Measurements from ENCODE around the gene SMYD3. TPM values are rescaled to one million over a fixed set of nuclear protein-coding genes. Genes with fewer than 3 reads are reported as not detected.
A peak's percentile ranks its signal among the peaks of the same experiment; 100 is the strongest.
"Not testable (repeated sequence)": the region's sequence is repeated elsewhere in the genome, so short reads cannot be mapped to it uniquely, and the experiment has no call there.

SMYD3 gene
- total and polyA plus RNA-seq, 2 donors (not counting 1 experiment from before 2014, with no cell fraction given), result 69.4 to 83.1 TPM

- H3K9me3 ChIP-seq (ENCODE audit: control insufficient read depth, insufficient read depth, low read depth, low read length), result no peaks in the 10 kb centered on the region
- no peak overlapping the region for H2AFZ ChIP-seq (ENCODE audit: low read length)
- no peak overlapping the region for H3K27ac ChIP-seq (ENCODE audit: insufficient read depth, low read length)
- no peak overlapping the region for H3K4me3 ChIP-seq (replicated peaks in 1 of 4; ENCODE audit: control extremely low read depth in 1 of 4, insufficient read depth in 1 of 4, low read depth in 3 of 4, low read length in 4 of 4)
- no peaks in the 10 kb centered on the region for H3K79me2 ChIP-seq (ENCODE audit: control insufficient read depth, insufficient read depth, low read length)
- peak in 1 of 2 donors; percentile 11 for DNase-seq (ENCODE audit: low read depth in 2 of 2)
- no peak overlapping the region for H3K9ac ChIP-seq (ENCODE audit: insufficient read depth, low read length)
- no peaks in the 10 kb centered on the region for H3K27me3 ChIP-seq (ENCODE audit: control insufficient read depth, insufficient read depth, low read length)
- no peaks in the 10 kb centered on the region for H3K4me1 ChIP-seq (ENCODE audit: control insufficient read depth, extremely low read depth, insufficient read depth, low read length)
- H3K4me2 ChIP-seq (ENCODE audit: extremely low read depth, insufficient read depth, low read length), result no peak overlapping the region
- TF ChIP-seq CTCF (conservative IDR thresholded peaks at IDR 0.05 in 1 of 2, IDR thresholded peaks at IDR 0.05 in 1 of 2; ENCODE audit: low read depth in 1 of 2, low read length in 2 of 2) (no peak), EZH2 (IDR thresholded peaks at IDR 0.05; ENCODE audit: low read length, missing control alignments) (no peak)
- H4K20me1 ChIP-seq (ENCODE audit: control insufficient read depth, extremely low read depth, insufficient read depth, low read length), result no peaks in the 10 kb centered on the region
- H3K36me3 ChIP-seq (ENCODE audit: control insufficient read depth, insufficient read depth, low read length), result no peaks in the 10 kb centered on the region
These were observed 140.0 kb downstream of the SMYD3 start for GRCh38 chr1:246367041-246367440.

- H4K20me1 ChIP-seq (ENCODE audit: control insufficient read depth, extremely low read depth, insufficient read depth, low read length), result no peaks in the 10 kb centered on the region
- H3K4me2 ChIP-seq (ENCODE audit: extremely low read depth, insufficient read depth, low read length), result no peak overlapping the region
- H3K27me3 ChIP-seq (ENCODE audit: control insufficient read depth, insufficient read depth, low read length), result no peaks in the 10 kb centered on the region
- H3K4me1 ChIP-seq (ENCODE audit: control insufficient read depth, extremely low read depth, insufficient read depth, low read length), result no peaks in the 10 kb centered on the region
- H2AFZ ChIP-seq (ENCODE audit: low read length), result no peak overlapping the region
- H3K36me3 ChIP-seq (ENCODE audit: control insufficient read depth, insufficient read depth, low read length), result no peaks in the 10 kb centered on the region
- no peak overlapping the region for H3K27ac ChIP-seq (ENCODE audit: insufficient read depth, low read length)
- no peak overlapping the region for H3K4me3 ChIP-seq (replicated peaks in 1 of 4; ENCODE audit: control extremely low read depth in 1 of 4, insufficient read depth in 1 of 4, low read depth in 3 of 4, low read length in 4 of 4)
- H3K79me2 ChIP-seq (ENCODE audit: control insufficient read depth, insufficient read depth, low read length), result no peaks in the 10 kb centered on the region
- no peak for DNase-seq (ENCODE audit: low read depth in 2 of 2)
- no peak for TF ChIP-seq CTCF (conservative IDR thresholded peaks at IDR 0.05 in 1 of 2, IDR thresholded peaks at IDR 0.05 in 1 of 2; ENCODE audit: low read depth in 1 of 2, low read length in 2 of 2)
- no peak for TF ChIP-seq EZH2 (IDR thresholded peaks at IDR 0.05; ENCODE audit: low read length, missing control alignments)
- no peak overlapping the region for H3K9ac ChIP-seq (ENCODE audit: insufficient read depth, low read length)
- H3K9me3 ChIP-seq (ENCODE audit: control insufficient read depth, insufficient read depth, low read depth, low read length), result no peaks in the 10 kb centered on the region
These were observed 141.4 kb downstream of the SMYD3 start for GRCh38 chr1:246365708-246366107.

- H3K4me2 ChIP-seq (ENCODE audit: extremely low read depth, insufficient read depth, low read length), result no peak overlapping the region
- H2AFZ ChIP-seq (ENCODE audit: low read length), result no peak overlapping the region
- H3K27me3 ChIP-seq (ENCODE audit: control insufficient read depth, insufficient read depth, low read length), result no peaks in the 10 kb centered on the region
- H3K4me1 ChIP-seq (ENCODE audit: control insufficient read depth, extremely low read depth, insufficient read depth, low read length), result no peaks in the 10 kb centered on the region
- H4K20me1 ChIP-seq (ENCODE audit: control insufficient read depth, extremely low read depth, insufficient read depth, low read length), result no peaks in the 10 kb centered on the region
- no peak overlapping the region for H3K9ac ChIP-seq (ENCODE audit: insufficient read depth, low read length)
- no peaks in the 10 kb centered on the region for H3K79me2 ChIP-seq (ENCODE audit: control insufficient read depth, insufficient read depth, low read length)
- H3K36me3 ChIP-seq (ENCODE audit: control insufficient read depth, insufficient read depth, low read length), result no peaks in the 10 kb centered on the region
- no peak overlapping the region for H3K27ac ChIP-seq (ENCODE audit: insufficient read depth, low read length)
- TF ChIP-seq EZH2 (IDR thresholded peaks at IDR 0.05; ENCODE audit: low read length, missing control alignments) (no peak), CTCF (conservative IDR thresholded peaks at IDR 0.05 in 1 of 2, IDR thresholded peaks at IDR 0.05 in 1 of 2; ENCODE audit: low read depth in 1 of 2, low read length in 2 of 2) (no peak)
- H3K4me3 ChIP-seq (replicated peaks in 1 of 4; ENCODE audit: control extremely low read depth in 1 of 4, insufficient read depth in 1 of 4, low read depth in 3 of 4, low read length in 4 of 4), result no peak overlapping the region
- DNase-seq (ENCODE audit: low read depth in 2 of 2), result peak in 1 of 2 donors; percentile 2
- no peaks in the 10 kb centered on the region for H3K9me3 ChIP-seq (ENCODE audit: control insufficient read depth, insufficient read depth, low read depth, low read length)
These were observed 142.6 kb downstream of the SMYD3 start for GRCh38 chr1:246364415-246364941.

GRCh38 chr1:246357014-246357598 is 150.0 kb downstream of the SMYD3 start:
- DNase-seq (ENCODE audit: low read depth in 2 of 2), result peak in 1 of 2 donors; percentile 92
- H3K4me3 ChIP-seq (replicated peaks in 1 of 4; ENCODE audit: control extremely low read depth in 1 of 4, insufficient read depth in 1 of 4, low read depth in 3 of 4, low read length in 4 of 4); H3K79me2 ChIP-seq (ENCODE audit: control insufficient read depth, insufficient read depth, low read length); H3K9me3 ChIP-seq (ENCODE audit: control insufficient read depth, insufficient read depth, low read depth, low read length); H3K9ac ChIP-seq (ENCODE audit: insufficient read depth, low read length); H3K36me3 ChIP-seq (ENCODE audit: control insufficient read depth, insufficient read depth, low read length); H3K27me3 ChIP-seq (ENCODE audit: control insufficient read depth, insufficient read depth, low read length); H3K4me1 ChIP-seq (ENCODE audit: control insufficient read depth, extremely low read depth, insufficient read depth, low read length); H4K20me1 ChIP-seq (ENCODE audit: control insufficient read depth, extremely low read depth, insufficient read depth, low read length); H2AFZ ChIP-seq (ENCODE audit: low read length); H3K4me2 ChIP-seq (ENCODE audit: extremely low read depth, insufficient read depth, low read length); H3K27ac ChIP-seq (ENCODE audit: insufficient read depth, low read length): not testable (repeated sequence)
